Fibroblast of villous mesenchyme (primary cell): Measurements from ENCODE around the gene HOXA10. TPM values are rescaled to one million over a fixed set of nuclear protein-coding genes. Genes with fewer than 3 reads are reported as not detected.

ENCODE experiments used
- DNase-seq: peaks from one replicate; pipeline ENCODE4 v3.0.0-alpha.2; 2010; ENCODE audit warnings: low read depth
- H3K4me3 ChIP-seq: 2 replicates; pipeline ENCODE4 v1.5.1; 2011; ENCODE audit warnings: low read depth, mild to moderate bottlenecking, low read length
- CTCF ChIP-seq: IDR thresholded peaks from 2 replicates; pipeline ENCODE4 v1.5.1; 2012; ENCODE audit warnings: low read depth, mild to moderate bottlenecking, low read length; ENCODE audit not compliant: insufficient read depth
- total RNA-seq: library from RNA; depleted of rRNA; stranded (reverse); fragments of >200 nt; gene quantifications from 2 replicates; pipeline ENCODE4 v1.2.3, GENCODE V29; 2012

The HOXA10 gene
- total RNA-seq, 1 donor: 47.1 TPM

GRCh38 chr7:27140126-27140857 lies 33.8 kb downstream of the HOXA10 start:
- DNase-seq: peak; percentile 48
- no peak for TF ChIP-seq CTCF
- no peak overlapping the region for H3K4me3 ChIP-seq

- no peak for DNase-seq
- no peak for TF ChIP-seq CTCF
- peak overlapping the region; percentile 13 for H3K4me3 ChIP-seq
Measured at GRCh38 chr7:27139334-27140125, 34.6 kb downstream of the HOXA10 start.

GRCh38 chr7:27138985-27139333 lies 35.2 kb downstream of the HOXA10 start:
- no peak for TF ChIP-seq CTCF
- no peak overlapping the region for H3K4me3 ChIP-seq
- no peak for DNase-seq

- DNase-seq: no peak
- H3K4me3 ChIP-seq: no peak overlapping the region
- TF ChIP-seq CTCF: no peak
Measured at GRCh38 chr7:27138472-27138871, 35.6 kb downstream of the HOXA10 start.

GRCh38 chr7:27137640-27138315 lies 36.3 kb downstream of the HOXA10 start:
- no peak for TF ChIP-seq CTCF
- no peak for DNase-seq

GRCh38 chr7:27134392-27134791 lies 39.7 kb downstream of the HOXA10 start:
- no peak for TF ChIP-seq CTCF
- peak; percentile 91 for DNase-seq
- H3K4me3 ChIP-seq: no peak overlapping the region

More at GRCh38 chr7:27137640-27138315, 36.3 kb downstream of the HOXA10 start:
- no peak overlapping the region for H3K4me3 ChIP-seq
